ENCODE data around the gene KRTAP12-4.
"Not testable (repeated sequence)": the region's sequence is repeated elsewhere in the genome, so short reads cannot be mapped to it uniquely, and the experiment has no call there.

KRTAP12-4 gene

DNA sequence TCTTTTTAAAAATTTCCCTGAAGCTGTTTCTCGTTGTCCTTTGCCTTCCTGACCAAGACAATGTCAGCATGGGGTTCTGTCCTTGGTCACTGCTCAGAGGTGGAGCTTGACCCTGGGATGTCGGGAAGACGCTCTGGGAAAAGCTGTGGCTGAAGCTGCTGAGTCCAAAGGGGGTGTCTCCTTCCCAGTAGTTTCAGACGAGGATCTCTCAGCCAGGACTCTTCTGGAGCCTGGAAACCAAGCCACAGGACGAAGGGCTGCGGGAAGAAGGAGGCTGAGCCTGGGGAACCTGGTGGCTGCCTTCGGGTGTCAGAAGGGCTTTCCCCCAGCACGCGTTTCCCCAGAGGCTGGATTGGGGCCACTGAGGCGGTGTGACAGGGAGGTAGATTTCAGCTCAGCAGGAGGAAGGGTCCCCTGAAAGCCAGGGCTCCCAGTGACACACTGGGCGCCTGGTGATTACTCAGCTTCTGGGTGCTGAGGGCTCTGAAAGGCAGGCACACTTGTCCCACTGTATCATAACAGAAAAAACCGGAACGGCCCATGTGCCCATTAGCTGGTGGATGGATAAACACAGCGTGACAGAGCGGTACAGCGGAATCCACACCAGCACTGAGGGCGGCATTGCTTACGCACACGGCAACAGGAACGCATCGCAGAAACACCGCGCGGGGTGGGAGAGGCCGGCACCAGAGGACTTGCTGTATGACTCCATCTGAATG, 32.5 kb upstream of the KRTAP12-4 start:
- no peak for DNase-seq

DNA sequence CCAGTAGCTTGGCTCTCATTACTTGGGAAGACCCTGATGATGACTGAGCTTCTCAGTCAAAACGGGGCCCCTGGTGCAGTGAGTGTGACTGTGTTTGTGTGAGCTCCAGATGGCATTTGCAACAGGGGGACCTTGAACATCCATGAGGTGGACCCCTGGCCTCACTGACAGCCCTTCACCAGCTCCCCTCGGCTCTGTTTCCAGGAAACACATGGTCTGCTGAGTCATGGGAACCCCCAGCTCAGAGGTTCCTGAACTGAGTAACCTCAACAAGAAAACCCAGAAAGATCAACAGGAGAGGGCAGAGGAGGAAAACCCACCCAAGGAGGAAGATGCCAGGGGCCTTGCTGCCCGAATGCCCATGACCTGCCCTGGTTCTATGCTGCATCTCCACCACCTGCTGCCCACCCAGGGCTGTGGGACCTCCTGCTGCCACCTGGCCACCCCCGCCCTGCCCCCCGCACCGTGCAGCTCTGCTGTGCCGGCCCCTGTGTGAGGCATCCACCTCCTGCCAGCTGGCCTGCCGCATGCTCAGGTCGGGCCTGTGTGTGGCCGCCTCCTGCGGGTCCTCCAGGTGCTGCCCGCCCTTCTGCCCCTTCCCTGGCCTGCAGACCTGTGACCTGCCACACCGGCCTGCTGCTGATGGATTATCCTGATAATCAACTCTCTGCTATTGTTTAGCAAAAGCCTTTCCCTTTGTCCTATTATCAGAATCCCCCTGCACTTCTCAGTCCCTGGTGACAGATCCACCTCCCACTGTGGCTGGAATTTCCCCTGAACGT, 31.7 kb upstream of the KRTAP12-4 start:
- no peak for DNase-seq

DNA sequence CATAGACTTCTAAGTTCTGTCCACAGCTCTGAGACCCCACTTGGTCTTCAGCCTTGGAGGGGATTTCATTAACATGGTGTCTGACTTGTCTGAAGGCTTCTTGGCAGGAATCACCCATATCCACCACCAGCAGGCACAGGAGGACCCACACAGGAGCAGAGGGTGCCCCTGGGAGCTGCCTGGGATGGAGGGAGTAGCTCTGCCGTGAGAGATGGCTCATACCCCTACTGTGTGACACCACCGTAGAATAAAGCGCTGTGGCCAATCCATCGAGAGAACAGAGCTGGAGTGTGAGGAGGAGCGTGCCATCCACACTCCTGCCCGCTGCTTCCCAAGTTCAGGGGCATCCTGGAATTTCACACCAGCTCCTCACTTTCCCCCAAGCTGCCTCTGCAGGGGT, 30.6 kb upstream of the KRTAP12-4 start:
- DNase-seq: not testable (repeated sequence)

DNA sequence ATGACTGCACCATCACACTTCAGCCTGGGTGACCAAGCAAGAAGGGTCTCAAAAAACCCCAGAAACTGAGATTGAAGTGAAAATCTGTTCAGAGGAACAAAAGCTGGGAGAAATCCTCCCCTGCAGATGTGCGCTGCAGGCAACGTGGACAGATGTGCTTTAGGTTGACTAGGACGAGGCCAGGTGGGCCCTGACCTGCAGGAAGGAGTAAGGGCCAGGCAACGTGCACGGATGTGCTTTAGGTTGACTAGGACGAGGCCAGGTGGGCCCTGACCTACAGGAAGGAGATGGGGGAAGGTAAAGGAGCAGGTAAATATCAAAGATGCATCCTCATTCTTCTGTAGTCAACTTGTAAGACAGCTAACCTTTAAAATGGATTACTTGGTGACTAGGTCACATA, 30.0 kb upstream of the KRTAP12-4 start:
- DNase-seq: no peak

DNA sequence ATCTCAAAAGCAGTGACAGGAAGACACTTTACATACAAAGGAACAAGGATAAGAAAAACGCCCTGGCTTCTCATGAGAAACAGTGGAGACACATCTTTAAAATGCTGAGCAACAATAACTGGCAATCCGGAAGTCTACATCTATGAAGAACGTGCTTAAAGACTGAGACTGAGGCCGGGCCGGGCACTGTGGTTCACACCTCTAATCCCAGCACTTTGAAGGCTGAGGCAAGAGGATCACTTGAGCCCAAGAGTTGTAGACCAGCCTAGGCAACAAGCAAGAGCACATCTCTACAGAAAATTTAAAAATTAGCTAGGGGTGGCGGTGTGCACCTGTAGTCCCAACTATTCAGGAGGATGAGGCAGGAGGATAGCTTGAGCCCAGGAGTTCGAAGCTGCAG, 29.6 kb upstream of the KRTAP12-4 start:
- no peak for DNase-seq

DNA sequence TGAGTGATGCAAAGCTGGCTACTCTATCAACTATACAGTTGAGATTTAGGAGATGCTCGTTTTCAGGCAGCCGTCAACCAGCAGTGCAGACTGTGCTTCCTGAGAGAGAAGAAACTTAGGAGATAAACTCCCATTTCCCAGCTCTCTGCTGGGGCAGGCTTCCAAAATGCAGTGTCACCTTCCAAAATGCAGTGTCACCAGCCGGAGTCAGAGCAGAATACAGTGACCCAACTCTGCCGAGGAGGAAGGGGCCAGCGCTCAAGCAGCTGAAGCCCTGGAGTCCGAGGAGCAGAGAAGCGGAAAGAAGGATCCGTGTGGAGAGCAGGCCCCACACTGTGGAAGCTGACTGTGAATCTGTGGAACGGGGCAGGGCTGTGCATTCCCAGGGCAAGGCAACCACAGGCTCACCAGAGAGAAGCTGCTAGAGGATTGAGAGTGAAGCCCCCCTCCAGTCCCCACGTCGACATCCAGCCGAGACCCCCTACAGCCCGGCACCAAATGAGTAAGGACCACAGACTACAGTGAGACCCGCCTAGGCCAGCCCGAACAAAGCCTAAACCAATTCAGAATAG, 28.2 kb upstream of the KRTAP12-4 start:
- no peak for DNase-seq

DNA sequence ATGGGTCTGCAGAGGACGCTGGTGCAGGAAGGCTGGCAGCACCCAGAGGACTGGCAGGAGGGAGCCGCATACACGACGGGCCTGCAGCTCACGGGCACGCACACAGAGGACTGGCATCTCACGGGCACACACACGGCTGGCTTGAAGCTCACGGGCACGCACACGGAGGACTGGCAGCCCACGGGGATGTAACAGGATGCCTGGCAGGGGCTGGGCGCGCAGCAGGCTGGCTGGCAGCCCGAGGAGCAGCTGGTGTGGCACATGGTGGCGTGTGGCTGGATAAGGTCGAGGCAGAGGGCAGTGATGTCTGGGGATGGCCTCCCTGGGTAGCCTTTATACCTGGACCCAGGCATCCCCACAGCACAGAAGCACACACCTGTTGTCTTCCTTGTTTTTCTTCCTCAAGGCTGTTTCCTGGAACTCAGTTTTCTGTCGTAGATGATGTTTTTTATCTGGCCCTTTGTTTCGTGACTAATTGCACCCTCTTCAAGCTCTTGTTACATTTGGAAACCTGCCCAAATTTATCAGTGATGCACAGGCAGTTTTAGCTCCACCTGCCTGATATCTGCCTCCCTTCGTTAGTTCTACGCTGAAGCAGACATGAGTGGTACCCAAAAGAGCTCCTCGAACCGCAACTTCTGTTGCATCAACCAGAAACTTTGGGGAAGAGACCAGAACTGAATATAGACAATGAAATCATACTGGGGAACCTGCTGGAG, 27.6 kb upstream of the KRTAP12-4 start, which contains the start of gene KRTAP12-1:
Gene KRTAP12-1, minus strand, starts transcription at position 303 of the 719 bp plus-strand sequence. Its CDS starts 40 bp downstream, at position 263.
- no peak for DNase-seq

DNA sequence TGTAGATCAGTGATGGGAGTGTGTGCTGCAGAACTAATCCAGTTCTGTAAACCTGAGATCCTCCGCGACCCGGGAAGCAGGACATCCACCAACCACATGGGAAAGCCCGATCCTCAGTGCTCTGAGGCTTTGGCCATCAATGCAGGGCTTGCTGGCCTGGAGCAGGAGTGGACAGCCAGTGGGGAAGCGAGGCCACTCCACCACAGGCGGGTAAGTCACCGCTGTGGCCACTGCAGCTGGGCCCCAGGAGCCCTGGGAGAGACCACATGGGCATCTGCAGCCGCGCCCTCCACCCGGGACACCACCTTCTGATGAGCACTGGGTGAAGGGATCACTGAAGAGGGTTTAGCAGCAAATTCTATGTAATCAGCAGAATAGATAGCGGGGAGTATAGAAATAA, 26.7 kb upstream of the KRTAP12-4 start:
- DNase-seq: no peak

DNA sequence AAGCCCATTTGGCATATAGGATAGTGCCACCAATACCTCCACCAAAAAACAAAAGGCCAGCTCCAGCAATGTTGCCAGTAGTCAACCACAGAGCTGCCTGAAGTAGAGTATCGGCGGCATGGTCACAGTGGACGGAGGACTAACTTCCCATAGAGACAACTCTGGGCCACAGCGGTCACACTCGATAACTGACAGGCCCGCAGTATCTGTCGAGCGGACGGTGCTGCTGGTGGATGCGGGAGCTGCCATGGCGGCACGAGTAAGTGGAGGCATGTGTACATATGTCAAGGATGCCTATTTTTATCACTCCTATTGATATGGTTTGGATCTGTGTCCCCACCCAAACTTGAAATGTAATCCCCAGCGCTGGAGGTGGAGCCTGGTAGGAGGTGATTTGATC, 23.4 kb upstream of the KRTAP12-4 start:
- no peak for DNase-seq

DNA sequence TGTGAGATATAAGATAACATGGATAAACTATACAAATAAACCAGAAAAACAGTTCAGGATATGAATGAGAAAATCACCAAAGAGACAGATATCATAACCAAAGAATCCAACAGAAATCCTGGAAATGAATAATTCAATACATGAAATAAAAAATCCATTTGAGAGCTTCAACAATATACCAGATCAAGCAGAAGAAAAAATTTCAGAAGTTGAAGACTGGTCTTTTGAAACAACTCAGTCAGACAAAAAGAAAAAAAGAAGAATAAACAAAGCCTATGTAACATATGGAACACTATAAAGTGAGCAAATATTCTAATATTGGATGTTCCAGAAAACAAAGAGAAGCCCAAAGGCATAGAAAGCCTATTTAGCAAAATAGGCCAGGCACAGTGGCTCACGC, 17.5 kb upstream of the KRTAP12-4 start:
- no peak for DNase-seq

DNA sequence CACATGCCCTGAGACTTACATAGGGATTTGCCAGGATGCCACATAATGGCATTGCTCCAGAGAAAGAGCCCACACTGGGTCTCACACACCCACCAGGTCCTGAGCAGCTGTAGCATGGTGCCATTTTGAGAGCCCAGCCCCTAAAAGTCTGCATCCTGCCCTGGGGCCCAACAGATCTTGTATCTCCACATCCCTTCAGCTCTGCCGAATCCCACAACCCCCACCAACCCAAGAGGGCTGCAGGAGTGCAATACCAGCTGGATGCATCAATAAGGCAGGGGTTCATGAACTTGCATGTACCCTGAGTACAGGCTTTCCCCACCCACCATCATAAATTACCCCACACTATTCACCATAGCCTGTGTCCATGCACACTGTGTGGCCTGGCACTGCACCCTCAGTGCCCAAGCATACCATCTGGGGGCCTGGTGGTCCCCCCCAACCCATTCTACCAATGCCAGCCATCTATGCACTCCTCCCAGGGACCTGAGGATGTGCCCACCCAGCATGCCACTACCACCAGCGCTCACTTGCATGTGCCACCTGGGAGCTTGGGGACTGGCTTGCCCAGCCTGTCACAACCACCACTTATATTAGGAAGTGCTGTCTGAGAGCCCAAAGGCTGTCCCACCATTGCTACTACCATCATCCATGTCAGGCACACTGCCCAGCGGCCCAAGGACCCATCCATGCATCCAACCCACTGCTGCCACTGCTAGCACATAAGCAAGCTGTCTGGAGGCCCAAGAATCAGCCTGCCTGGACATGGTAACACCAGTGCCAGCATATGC, 16.4 kb upstream of the KRTAP12-4 start:
- DNase-seq: no peak

DNA sequence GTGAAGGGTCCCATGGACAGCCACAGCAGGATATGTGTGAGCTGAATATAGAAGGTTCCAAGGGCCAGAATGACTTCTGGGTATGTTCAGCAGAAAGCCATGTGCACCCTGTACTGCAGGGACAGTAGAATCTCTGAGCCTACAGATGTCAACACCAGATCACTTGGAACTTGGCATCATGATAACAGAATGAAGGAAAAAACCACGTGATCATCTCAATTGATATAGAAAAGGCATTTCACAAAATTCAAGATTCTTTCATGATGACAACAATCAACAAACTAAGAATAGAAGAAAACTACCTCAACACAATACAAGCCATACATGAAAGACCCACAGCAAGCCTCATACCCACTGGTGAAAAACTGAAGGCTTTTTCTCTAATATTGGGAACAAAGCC, 13.2 kb upstream of the KRTAP12-4 start:
- no peak for DNase-seq

DNA sequence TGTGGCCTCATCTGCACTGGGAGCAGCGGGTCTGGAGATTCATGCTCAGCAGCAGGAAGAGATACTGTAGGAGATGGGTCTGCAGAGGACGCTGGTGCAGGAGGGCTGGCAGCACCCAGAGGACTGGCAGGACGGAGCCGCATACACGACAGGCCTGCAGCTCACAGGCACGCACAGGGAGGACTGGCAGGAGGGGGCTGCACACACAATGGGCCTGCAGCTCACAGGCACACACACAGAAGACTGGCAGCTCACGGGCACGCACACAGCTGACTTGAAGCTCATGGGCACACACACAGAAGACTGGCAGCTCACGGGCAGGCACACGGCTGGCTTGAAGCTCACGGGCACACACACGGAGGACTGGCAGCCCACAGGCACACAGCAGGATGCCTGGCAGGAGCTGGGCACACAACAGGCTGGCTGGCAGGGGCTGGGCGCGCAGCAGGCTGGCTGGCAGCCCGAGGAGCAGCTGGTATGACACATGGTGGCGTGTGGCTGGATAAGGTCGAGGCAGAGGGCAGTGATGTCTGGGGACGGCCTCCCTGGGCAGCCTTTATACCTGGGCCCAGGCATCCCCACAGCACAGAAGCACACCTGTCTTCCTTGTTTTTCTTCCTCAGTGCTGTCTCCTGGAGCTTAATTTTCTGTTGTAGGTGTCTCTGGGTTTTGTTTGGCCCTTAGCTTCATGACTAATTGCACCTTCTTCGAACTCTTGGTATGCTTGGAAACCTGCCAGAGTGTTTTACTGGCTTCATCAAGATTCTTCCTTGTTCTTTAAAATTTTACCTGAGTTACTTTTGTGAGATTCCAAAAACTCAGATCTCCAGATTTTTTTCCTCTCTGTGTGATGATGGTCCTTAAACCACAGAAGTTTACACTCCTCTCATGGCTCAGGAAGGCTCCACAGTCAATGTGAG, 12.2 kb upstream of the KRTAP12-4 start, which contains the start of gene KRTAP12-2:
Gene KRTAP12-2, minus strand, starts transcription at position 527 of the 920 bp plus-strand sequence. Its CDS starts 41 bp downstream, at position 486.
- no peak for DNase-seq

DNA sequence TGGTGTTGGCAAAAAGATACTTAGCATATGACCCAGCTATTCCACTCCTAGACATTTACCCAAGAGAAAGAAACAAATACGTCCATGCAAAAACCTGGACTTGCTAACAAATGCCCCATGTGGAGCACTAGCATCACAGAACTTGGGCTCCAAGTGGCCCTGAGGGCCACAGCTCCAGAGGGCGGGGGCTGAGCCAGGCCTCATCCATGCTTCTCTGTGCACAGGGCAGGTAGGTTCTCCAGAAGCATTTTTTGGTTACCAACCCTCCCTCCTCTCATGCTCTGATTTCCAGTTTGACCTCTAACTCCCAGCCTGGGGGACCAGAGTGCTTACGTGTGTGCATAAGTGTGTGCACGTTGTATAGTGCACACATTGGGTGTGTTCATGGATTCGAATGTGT, 10.2 kb upstream of the KRTAP12-4 start:
- DNase-seq: no peak

DNA sequence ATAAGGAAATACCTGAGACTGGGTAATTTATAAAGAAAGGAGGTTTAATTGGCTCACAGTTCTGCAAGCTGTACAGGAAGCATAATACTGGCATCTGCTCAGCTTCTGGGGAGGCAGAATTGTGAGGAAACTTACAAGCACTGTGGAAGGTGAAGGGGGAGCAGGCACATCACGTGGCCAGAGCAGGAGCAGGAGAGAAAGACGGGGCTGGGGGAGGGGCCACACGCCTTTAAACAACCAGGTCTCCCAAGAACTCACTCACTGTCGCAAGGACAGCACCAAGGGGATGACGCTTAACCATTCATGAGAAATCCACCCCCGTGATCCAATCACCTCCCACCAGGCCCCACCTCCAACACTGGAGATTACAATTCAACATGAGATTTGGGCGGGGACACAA, 7.1 kb upstream of the KRTAP12-4 start:
- DNase-seq: not testable (repeated sequence)

DNA sequence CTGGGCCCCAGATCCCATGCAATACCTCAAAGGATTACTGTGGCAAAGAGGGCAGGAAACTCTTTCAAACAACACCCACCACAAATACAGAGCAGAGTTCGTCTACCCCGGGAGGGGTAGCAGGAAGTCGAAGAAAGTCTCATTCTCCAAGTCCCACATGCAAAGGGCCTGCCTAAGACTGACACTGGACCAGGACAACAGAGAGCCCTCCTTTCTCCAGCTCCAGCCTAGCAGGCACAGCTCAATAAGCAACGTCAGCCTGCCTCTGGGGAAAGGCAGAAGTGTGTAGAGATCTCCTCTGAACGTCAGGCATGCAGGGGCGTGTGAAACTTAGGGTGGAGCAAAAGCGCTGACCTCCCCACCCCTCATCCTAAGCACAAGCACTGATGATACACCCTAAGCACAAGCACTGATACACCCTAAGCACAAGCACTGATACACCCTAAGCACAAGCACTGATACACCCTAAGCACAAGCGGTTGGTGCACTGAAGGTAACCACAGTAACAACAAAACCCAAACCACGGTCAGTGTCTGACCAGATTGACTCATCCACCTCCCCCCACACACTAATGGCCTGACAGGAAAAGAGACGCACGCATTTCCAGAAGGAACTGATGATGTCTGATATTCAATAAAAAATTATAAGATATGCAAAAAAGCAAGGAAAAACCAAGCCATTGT, 4.6 kb upstream of the KRTAP12-4 start:
- no peak for DNase-seq

DNA sequence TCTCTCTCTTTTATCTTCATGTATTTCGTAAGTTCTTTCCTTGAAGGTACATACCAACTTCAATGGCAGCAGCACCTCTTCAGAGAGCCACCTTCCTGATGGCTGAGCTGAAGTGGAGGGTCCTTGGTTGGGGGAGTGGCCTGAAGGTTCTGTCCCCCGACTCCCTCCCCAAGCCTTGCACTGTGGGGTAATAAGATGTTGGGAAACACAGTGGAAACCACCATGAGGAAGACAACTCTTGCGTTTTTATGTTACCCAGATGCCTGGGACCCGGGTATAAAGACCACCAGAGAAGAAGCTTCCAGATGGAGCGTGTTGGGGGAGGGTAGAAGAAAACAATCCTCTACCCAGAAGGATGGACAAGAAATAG, 4.1 kb upstream of the KRTAP12-4 start:
- no peak for DNase-seq

DNA sequence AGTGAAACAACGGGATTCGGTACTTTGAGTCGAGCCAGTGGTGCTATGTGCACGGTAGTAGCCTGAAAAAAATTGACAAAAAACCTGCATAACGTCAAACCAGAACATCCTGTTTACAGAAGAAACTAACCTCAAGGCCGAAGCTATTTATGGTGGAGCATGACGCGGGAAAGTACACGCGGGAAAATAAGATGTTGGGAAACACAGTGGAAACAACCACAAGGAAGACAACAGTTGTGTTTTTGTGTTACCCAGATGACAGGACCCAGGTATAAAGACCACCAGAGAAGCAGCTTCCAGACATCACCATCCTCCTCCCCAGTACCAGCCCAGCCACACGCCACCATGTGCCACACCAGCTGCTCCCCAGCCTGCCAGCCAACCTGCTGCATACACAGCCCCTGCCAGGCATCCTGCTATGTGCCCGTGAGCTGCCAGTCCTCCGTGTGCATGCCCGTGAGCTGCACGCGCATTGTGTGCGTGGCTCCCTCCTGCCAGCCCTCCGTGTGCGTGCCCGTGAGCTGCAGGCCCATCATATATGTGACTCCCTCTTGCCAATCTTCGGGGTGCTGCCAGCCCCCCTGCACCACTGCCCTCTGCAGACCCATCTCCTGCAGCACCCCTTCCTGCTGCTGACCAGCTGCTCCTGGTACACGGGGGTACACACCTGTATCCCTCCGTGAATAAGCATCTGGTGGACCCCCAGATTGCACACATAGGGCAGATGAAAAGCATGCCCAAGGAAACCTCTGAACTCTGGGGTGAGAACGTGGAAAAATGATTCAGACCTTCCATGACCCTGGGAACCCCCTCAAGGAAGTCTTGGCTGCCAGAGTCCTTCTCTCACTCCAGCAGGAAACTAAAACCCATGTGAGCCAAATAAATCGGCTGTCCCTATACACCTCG, 3.4 kb upstream of the KRTAP12-4 start, which contains the start of gene KRTAP12-3:
Gene KRTAP12-3, plus strand, starts transcription at position 298 of the 906 bp plus-strand sequence. Its CDS starts 48 bp downstream, at position 346.
- DNase-seq: no peak

DNA sequence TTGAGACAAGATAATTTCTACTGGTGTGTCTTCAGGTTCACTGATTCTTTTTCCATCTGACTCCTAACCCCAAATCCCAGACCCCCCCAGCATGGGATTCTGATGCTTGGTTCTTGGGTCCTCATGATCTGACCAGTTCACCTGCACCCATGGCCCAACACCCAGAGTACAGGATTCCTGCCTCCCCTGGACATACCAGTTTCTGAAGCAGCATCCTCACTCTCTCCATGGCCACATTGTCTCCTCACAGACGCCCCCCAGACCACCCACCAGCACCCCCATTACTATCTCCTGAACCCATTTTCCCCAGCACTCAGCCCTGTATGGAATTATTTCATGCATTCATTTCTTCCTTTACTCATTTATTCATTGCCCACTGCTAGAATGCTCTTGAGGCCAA, 2.4 kb upstream of the KRTAP12-4 start:
- no peak for DNase-seq

All from NCI-H1048 (cell line).